ENCODE results near the gene NEDD8. TPM values are rescaled to one million over a fixed set of nuclear protein-coding genes. Genes with fewer than 3 reads are reported as not detected.

Gene NEDD8
- total and polyA plus RNA-seq, 2 donors: 214 to 259 TPM

GRCh38 chr14:24268225-24268624 is 36.1 kb upstream of the NEDD8 start:
- no peaks in the 10 kb centered on the region for H3K27me3 ChIP-seq (ENCODE audit: control insufficient read depth in 2 of 2, insufficient read depth in 1 of 2, low read length in 1 of 2)
- H3K36me3 ChIP-seq (ENCODE audit: control insufficient read depth in 2 of 2, insufficient read depth in 2 of 2, low read length in 1 of 2): peaks cover 9 to 19% of the 10 kb centered on the region in 2 donors
- no peaks in the 10 kb centered on the region for H3K9me3 ChIP-seq (ENCODE audit: control insufficient read depth in 2 of 2, insufficient read depth in 1 of 2, low read length in 1 of 2)
- no peak overlapping the region for H3K27ac ChIP-seq (ENCODE audit: low read depth in 1 of 2, low read length in 1 of 2)
- H3K4me3 ChIP-seq (ENCODE audit: low read length in 2 of 2): no peak overlapping the region
- no peak for DNase-seq (ENCODE audit: low read depth in 6 of 9, low spot score in 9 of 9)
- peaks cover 11 to 21% of the 10 kb centered on the region in 2 donors for H3K4me1 ChIP-seq (ENCODE audit: control insufficient read depth in 2 of 2, insufficient read depth in 2 of 2, low read length in 2 of 2)
- 98% methylated on average over 9 of the region's 9 CpGs for WGBS

- no peak overlapping the region for H3K27ac ChIP-seq (ENCODE audit: low read depth in 1 of 2, low read length in 1 of 2)
- 98% methylated on average over 9 of the region's 9 CpGs for WGBS
- no peaks in the 10 kb centered on the region for H3K27me3 ChIP-seq (ENCODE audit: control insufficient read depth in 2 of 2, insufficient read depth in 1 of 2, low read length in 1 of 2)
- H3K9me3 ChIP-seq (ENCODE audit: control insufficient read depth in 2 of 2, insufficient read depth in 1 of 2, low read length in 1 of 2): no peaks in the 10 kb centered on the region
- no peak overlapping the region for H3K4me3 ChIP-seq (ENCODE audit: low read length in 2 of 2)
- H3K36me3 ChIP-seq (ENCODE audit: control insufficient read depth in 2 of 2, insufficient read depth in 2 of 2, low read length in 1 of 2): peaks cover 9 to 19% of the 10 kb centered on the region in 2 donors
- peaks cover 11 to 20% of the 10 kb centered on the region in 2 donors for H3K4me1 ChIP-seq (ENCODE audit: control insufficient read depth in 2 of 2, insufficient read depth in 2 of 2, low read length in 2 of 2)
- no peak for DNase-seq (ENCODE audit: low read depth in 6 of 9, low spot score in 9 of 9)
These were observed 35.3 kb upstream of the NEDD8 start for GRCh38 chr14:24267516-24267915.

- peaks cover 6 to 12% of the 10 kb centered on the region in 2 donors for H3K4me1 ChIP-seq (ENCODE audit: control insufficient read depth in 2 of 2, insufficient read depth in 2 of 2, low read length in 2 of 2)
- H3K9me3 ChIP-seq (ENCODE audit: control insufficient read depth in 2 of 2, insufficient read depth in 1 of 2, low read length in 1 of 2): no peaks in the 10 kb centered on the region
- H3K27ac ChIP-seq (ENCODE audit: low read depth in 1 of 2, low read length in 1 of 2): peak overlapping the region in 1 of 2 donors; percentile 25
- H3K36me3 ChIP-seq (ENCODE audit: control insufficient read depth in 2 of 2, insufficient read depth in 2 of 2, low read length in 1 of 2): peaks cover 9 to 19% of the 10 kb centered on the region in 2 donors
- 95% methylated on average over 18 of the region's 18 CpGs for WGBS
- DNase-seq (ENCODE audit: low read depth in 6 of 9, low spot score in 9 of 9): no peak
- H3K4me3 ChIP-seq (ENCODE audit: low read length in 2 of 2): no peak overlapping the region
- H3K27me3 ChIP-seq (ENCODE audit: control insufficient read depth in 2 of 2, insufficient read depth in 1 of 2, low read length in 1 of 2): no peaks in the 10 kb centered on the region
These were observed 34.4 kb upstream of the NEDD8 start for GRCh38 chr14:24266344-24267244.

- Histone ChIP-seq H3K27ac (ENCODE audit: low read depth in 1 of 2, low read length in 1 of 2) (peak overlapping the region; percentile 64 to 81), H3K27me3 (ENCODE audit: control insufficient read depth in 2 of 2, insufficient read depth in 1 of 2, low read length in 1 of 2) (no peaks in the 10 kb centered on the region), H3K4me3 (ENCODE audit: low read length in 2 of 2) (no peak overlapping the region), H3K36me3 (ENCODE audit: control insufficient read depth in 2 of 2, insufficient read depth in 2 of 2, low read length in 1 of 2) (peaks cover 9 to 18% of the 10 kb centered on the region in 2 donors), H3K9me3 (ENCODE audit: control insufficient read depth in 2 of 2, insufficient read depth in 1 of 2, low read length in 1 of 2) (no peaks in the 10 kb centered on the region), H3K4me1 (ENCODE audit: control insufficient read depth in 2 of 2, insufficient read depth in 2 of 2, low read length in 2 of 2) (peaks cover 0 to 4% of the 10 kb centered on the region in 2 donors)
- WGBS: 93% methylated on average over 6 of the region's 6 CpGs
- no peak for DNase-seq (ENCODE audit: low read depth in 6 of 9, low spot score in 9 of 9)
These were observed 32.1 kb upstream of the NEDD8 start for GRCh38 chr14:24264298-24264697.

GRCh38 chr14:24263848-24264247 is 31.7 kb upstream of the NEDD8 start:
- no peaks in the 10 kb centered on the region for H3K27me3 ChIP-seq (ENCODE audit: control insufficient read depth in 2 of 2, insufficient read depth in 1 of 2, low read length in 1 of 2)
- 92% methylated on average over 6 of the region's 6 CpGs for WGBS
- DNase-seq (ENCODE audit: low read depth in 6 of 9, low spot score in 9 of 9): no peak
- no peak overlapping the region for H3K4me3 ChIP-seq (ENCODE audit: low read length in 2 of 2)
- no peaks in the 10 kb centered on the region for H3K9me3 ChIP-seq (ENCODE audit: control insufficient read depth in 2 of 2, insufficient read depth in 1 of 2, low read length in 1 of 2)
- H3K36me3 ChIP-seq (ENCODE audit: control insufficient read depth in 2 of 2, insufficient read depth in 2 of 2, low read length in 1 of 2): peaks cover 5 to 15% of the 10 kb centered on the region in 2 donors
- H3K27ac ChIP-seq (ENCODE audit: low read depth in 1 of 2, low read length in 1 of 2): peak overlapping the region; percentile 53 to 75
- peaks cover 0 to 4% of the 10 kb centered on the region in 2 donors for H3K4me1 ChIP-seq (ENCODE audit: control insufficient read depth in 2 of 2, insufficient read depth in 2 of 2, low read length in 2 of 2)

- 94% methylated on average over 14 of the region's 14 CpGs for WGBS
- H3K27me3 ChIP-seq (ENCODE audit: control insufficient read depth in 2 of 2, insufficient read depth in 1 of 2, low read length in 1 of 2): no peaks in the 10 kb centered on the region
- peaks cover 4 to 13% of the 10 kb centered on the region in 2 donors for H3K36me3 ChIP-seq (ENCODE audit: control insufficient read depth in 2 of 2, insufficient read depth in 2 of 2, low read length in 1 of 2)
- no peaks in the 10 kb centered on the region for H3K9me3 ChIP-seq (ENCODE audit: control insufficient read depth in 2 of 2, insufficient read depth in 1 of 2, low read length in 1 of 2)
- H3K4me3 ChIP-seq (ENCODE audit: low read length in 2 of 2): no peak within 1 kb of the TSS
- peak within 1 kb of the TSS; percentile 53 to 75 for H3K27ac ChIP-seq (ENCODE audit: low read depth in 1 of 2, low read length in 1 of 2)
- peaks cover 0 to 4% of the 10 kb centered on the region in 2 donors for H3K4me1 ChIP-seq (ENCODE audit: control insufficient read depth in 2 of 2, insufficient read depth in 2 of 2, low read length in 2 of 2)
- no peak for DNase-seq (ENCODE audit: low read depth in 6 of 9, low spot score in 9 of 9)
These were observed 30.9 kb upstream of the NEDD8 start, which contains the start of gene TGM1 for GRCh38 chr14:24262821-24263733. Gene TGM1, minus strand, starts transcription at chr14:24263177. Its CDS starts 825 bp downstream, at chr14:24262352.

GRCh38 chr14:24261969-24262327 is 29.8 kb upstream of the NEDD8 start:
- H3K36me3 ChIP-seq (ENCODE audit: control insufficient read depth in 2 of 2, insufficient read depth in 2 of 2, low read length in 1 of 2): peaks cover 4 to 6% of the 10 kb centered on the region in 2 donors
- H3K4me3 ChIP-seq (ENCODE audit: low read length in 2 of 2): no peak overlapping the region
- no peaks in the 10 kb centered on the region for H3K9me3 ChIP-seq (ENCODE audit: control insufficient read depth in 2 of 2, insufficient read depth in 1 of 2, low read length in 1 of 2)
- no peak for DNase-seq (ENCODE audit: low read depth in 6 of 9, low spot score in 9 of 9)
- peaks cover 0 to 4% of the 10 kb centered on the region in 2 donors for H3K4me1 ChIP-seq (ENCODE audit: control insufficient read depth in 2 of 2, insufficient read depth in 2 of 2, low read length in 2 of 2)
- 97% methylated on average over 19 of the region's 19 CpGs for WGBS
- H3K27ac ChIP-seq (ENCODE audit: low read depth in 1 of 2, low read length in 1 of 2): no peak overlapping the region
- H3K27me3 ChIP-seq (ENCODE audit: control insufficient read depth in 2 of 2, insufficient read depth in 1 of 2, low read length in 1 of 2): no peaks in the 10 kb centered on the region

- Histone ChIP-seq H3K4me3 (ENCODE audit: low read length in 2 of 2) (no peak overlapping the region), H3K9me3 (ENCODE audit: control insufficient read depth in 2 of 2, insufficient read depth in 1 of 2, low read length in 1 of 2) (no peaks in the 10 kb centered on the region), H3K27me3 (ENCODE audit: control insufficient read depth in 2 of 2, insufficient read depth in 1 of 2, low read length in 1 of 2) (no peaks in the 10 kb centered on the region), H3K36me3 (ENCODE audit: control insufficient read depth in 2 of 2, insufficient read depth in 2 of 2, low read length in 1 of 2) (peaks cover 3 to 4% of the 10 kb centered on the region in 2 donors), H3K27ac (ENCODE audit: low read depth in 1 of 2, low read length in 1 of 2) (no peak overlapping the region), H3K4me1 (ENCODE audit: control insufficient read depth in 2 of 2, insufficient read depth in 2 of 2, low read length in 2 of 2) (peaks cover 0 to 4% of the 10 kb centered on the region in 2 donors)
- WGBS: 93% methylated on average over 20 of the region's 20 CpGs
- no peak for DNase-seq (ENCODE audit: low read depth in 6 of 9, low spot score in 9 of 9)
These were observed 29.2 kb upstream of the NEDD8 start for GRCh38 chr14:24261256-24261968.
